AG04449 (cell line): ENCODE measurements around the gene CDH13.
A peak's percentile ranks its signal among the peaks of the same experiment; 100 is the strongest.

ENCODE experiments used
- CTCF ChIA-PET: fragments of 350-600 bp; formaldehyde crosslinking; extraction: SDS; loops from one replicate; lab custom pipeline; 2021; ENCODE audit warnings: antibody characterized with exemption; lab: Yijun Ruan, JAX
- POLR2A ChIA-PET: fragments of 400-600, 350-600 bp; formaldehyde crosslinking; extraction: SDS; loops from one replicate; lab custom pipeline; 2020; ENCODE audit warnings: antibody characterized with exemption, inconsistent platforms; lab: Yijun Ruan, JAX
- DNase-seq: peaks from one replicate; pipeline ENCODE4 v3.0.0-alpha.2; 2010; ENCODE audit warnings: low read depth, low spot score
- H3K4me3 ChIP-seq: 2 replicates; pipeline ENCODE4 v1.5.1; 2011; ENCODE audit warnings: low read depth, mild to moderate bottlenecking, control low read depth, low read length
- TF ChIP-seq, protein P1 (sequence below): IDR thresholded peaks from one replicate; pipeline ENCODE4 v1.5.1; 2011; ENCODE audit warnings: mild to moderate bottlenecking, moderate library complexity, low read length, control low read depth, inconsistent platforms; ENCODE audit not compliant: insufficient read depth; ENCODE audit errors: missing control alignments

CDH13 gene

DNA sequence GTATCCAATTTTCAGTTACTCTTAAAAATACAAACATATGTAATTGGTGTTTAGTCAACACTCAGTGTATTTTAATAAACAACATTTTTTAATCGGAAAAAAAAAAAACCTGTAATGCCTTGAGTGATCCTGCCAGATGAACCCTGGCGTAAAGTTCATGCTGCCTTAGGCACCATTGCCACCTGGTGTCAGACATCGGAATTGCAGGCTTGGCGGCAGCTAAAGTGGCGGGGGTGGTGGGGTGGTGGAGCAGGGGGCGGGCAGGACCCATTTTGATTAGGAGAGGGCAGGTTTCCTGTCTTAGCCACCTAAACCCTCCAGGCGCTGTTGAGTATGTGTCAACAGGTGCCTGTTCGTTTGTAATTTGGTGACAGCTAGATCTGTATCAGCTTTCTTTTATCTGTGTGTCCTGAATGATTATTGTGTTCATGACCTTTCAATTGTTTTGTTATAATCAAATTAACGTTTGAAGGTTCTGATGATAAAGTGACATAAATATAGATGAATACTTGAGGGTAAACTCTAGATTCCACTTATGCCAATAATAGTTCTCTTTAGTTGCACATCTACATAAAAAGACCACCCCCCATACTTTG lies 588.7 kb downstream of the CDH13 start:
- POLR2A ChIA-PET, result no interaction called here
- CTCF ChIA-PET, result interaction anchor here (0.8 to 3.1 kb wide), 14 partner anchors 10 to 952 kb away, joined by 3 to 18 read pairs (median 4); no protein-coding TSS in a partner anchor
- DNase-seq, result no peak
- H3K4me3 ChIP-seq, result no peak overlapping the region
- TF ChIP-seq, protein P1, sequence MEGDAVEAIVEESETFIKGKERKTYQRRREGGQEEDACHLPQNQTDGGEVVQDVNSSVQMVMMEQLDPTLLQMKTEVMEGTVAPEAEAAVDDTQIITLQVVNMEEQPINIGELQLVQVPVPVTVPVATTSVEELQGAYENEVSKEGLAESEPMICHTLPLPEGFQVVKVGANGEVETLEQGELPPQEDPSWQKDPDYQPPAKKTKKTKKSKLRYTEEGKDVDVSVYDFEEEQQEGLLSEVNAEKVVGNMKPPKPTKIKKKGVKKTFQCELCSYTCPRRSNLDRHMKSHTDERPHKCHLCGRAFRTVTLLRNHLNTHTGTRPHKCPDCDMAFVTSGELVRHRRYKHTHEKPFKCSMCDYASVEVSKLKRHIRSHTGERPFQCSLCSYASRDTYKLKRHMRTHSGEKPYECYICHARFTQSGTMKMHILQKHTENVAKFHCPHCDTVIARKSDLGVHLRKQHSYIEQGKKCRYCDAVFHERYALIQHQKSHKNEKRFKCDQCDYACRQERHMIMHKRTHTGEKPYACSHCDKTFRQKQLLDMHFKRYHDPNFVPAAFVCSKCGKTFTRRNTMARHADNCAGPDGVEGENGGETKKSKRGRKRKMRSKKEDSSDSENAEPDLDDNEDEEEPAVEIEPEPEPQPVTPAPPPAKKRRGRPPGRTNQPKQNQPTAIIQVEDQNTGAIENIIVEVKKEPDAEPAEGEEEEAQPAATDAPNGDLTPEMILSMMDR, result peak; percentile 79

DNA sequence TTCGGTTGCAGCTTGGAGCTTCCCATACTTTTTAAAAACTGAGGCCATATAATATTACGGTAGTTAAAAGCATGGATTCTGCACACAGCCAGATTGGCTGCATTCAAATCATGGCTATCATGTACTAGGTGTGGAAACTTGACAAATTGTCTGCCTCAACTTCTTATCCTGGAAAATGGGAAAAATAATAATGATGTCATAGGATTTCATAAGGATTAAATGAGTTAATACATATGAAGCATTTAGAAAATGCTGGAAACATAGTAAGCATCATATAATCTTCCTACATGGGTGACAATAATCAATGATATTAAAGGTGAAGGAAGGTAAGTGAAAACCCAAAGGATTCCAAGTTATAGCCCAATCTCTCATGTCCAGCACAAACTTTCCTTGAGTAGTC lies 592.5 kb downstream of the CDH13 start:
- TF ChIP-seq, protein P1, result no peak
- no peak for DNase-seq
- no peak overlapping the region for H3K4me3 ChIP-seq
- ChIA-PET CTCF (interaction anchor here (0.9 to 1.0 kb wide), 2 partner anchors 582 to 615 kb away, joined by 3 read pairs; no protein-coding TSS in a partner anchor), POLR2A (no interaction called here)

DNA sequence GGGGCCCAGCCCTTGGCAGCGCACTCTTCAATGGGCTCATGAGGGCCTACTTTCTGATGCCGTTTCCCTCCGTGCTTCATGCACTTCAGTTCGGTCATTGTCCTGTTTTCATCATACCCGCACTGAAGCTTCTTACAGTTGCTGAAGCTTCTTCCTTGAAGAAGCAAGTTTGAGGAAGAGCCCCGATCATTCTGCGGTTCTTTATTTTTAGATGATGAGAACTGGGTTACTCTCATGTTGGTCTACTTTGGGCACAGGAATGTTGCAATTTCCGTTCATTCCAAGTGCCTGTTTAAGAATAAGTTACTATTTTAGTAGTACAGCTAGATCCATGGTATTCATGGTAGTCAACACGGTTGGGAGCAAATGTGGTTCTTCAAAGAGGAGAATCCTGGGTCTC lies 593.3 kb downstream of the CDH13 start:
- DNase-seq, result no peak
- no peak overlapping the region for H3K4me3 ChIP-seq
- TF ChIP-seq, protein P1, result no peak
- ChIA-PET CTCF (interaction anchor here (0.9 to 1.4 kb wide), 3 partner anchors 8 to 577 kb away, joined by 3 to 5 read pairs (median 5); no protein-coding TSS in a partner anchor), POLR2A (no interaction called here)

DNA sequence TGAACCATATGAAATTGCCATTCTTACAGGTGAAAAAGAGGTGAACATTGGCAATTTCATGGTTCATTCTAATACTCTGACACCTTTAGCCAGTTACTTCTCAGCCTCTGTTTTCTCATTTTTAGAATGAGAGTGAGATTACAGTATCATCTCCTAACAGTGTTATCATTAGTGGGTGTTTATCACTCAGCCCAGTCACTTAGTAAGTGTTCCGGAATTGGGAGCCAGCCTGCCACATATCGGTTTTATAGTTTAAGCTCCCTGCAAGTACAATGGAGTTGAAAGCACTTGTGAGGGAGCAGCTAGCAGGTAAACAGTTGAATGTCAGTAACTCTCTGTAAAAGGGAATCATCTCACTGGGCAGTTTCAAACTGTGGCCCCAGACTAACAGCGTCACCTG lies 597.9 kb downstream of the CDH13 start:
- POLR2A ChIA-PET, result no interaction called here
- TF ChIP-seq, protein P1, result no peak
- H3K4me3 ChIP-seq, result no peak overlapping the region
- DNase-seq, result no peak
- CTCF ChIA-PET, result interaction anchor here (0.6 kb wide), 1 partner anchor 17 kb away, joined by 3 read pairs; no protein-coding TSS in a partner anchor

DNA sequence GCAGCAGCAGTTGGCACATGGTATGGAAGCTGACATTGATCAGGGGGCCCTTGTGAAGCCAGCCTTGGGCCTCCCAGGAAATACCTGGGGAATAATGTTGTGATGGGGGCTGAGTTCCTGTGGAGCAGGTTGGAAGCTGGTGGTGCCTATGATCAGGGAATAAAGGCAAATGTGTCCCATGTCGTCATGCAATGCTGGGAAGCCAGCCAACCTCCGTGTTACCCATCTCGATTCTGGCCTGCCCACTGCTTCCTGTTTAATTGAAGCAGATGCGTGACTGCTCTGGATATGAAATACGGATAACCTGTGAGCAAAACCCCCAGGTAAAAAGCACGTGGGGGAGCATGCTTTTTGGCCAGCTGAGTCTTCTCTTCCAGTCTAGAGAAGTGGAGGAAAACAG lies 600.6 kb downstream of the CDH13 start:
- TF ChIP-seq, protein P1, result no peak
- ChIA-PET POLR2A (no interaction called here), CTCF (interaction anchor here (1.1 to 1.4 kb wide), 3 partner anchors 11 to 219 kb away, joined by 3 to 5 read pairs (median 5); no protein-coding TSS in a partner anchor)
- H3K4me3 ChIP-seq, result no peak overlapping the region
- DNase-seq, result no peak

DNA sequence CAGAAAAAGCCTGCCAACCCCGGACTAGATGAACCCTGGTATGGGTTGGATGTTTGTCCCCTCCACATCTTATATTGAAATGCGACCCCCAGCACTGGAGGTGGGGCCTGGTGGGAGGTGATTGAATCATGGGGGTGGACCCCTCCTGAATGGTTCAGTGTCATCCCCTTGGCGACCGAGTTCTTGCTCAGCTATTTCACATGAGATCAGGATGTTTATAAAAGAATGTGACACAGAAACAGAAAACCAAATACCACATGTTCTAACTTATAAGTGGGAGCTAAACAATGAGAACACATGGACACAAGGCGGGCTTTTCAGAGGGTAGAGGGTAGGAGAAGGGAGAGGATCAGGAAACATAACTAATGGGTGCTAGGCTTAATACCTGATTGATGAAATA lies 605.0 kb downstream of the CDH13 start:
- POLR2A ChIA-PET, result no interaction called here
- no peak overlapping the region for H3K4me3 ChIP-seq
- DNase-seq, result no peak
- CTCF ChIA-PET, result interaction anchor here (2.5 kb wide), 1 partner anchor 16 kb away, joined by 6 read pairs; no protein-coding TSS in a partner anchor
- TF ChIP-seq, protein P1, result no peak
